NCI-H524 treated with DMSO at 0.1 percent for 48 hours (cell line): Measurements from ENCODE around the gene PANK4.

Source experiments
- DNase-seq: peaks from one replicate; lab custom pipeline; 2025; lab: John Stamatoyannopoulos, UW

Gene PANK4

GRCh38 chr1:2544875-2545640 is 18.7 kb upstream of the PANK4 start:
- DNase-seq, result no peak

DNA sequence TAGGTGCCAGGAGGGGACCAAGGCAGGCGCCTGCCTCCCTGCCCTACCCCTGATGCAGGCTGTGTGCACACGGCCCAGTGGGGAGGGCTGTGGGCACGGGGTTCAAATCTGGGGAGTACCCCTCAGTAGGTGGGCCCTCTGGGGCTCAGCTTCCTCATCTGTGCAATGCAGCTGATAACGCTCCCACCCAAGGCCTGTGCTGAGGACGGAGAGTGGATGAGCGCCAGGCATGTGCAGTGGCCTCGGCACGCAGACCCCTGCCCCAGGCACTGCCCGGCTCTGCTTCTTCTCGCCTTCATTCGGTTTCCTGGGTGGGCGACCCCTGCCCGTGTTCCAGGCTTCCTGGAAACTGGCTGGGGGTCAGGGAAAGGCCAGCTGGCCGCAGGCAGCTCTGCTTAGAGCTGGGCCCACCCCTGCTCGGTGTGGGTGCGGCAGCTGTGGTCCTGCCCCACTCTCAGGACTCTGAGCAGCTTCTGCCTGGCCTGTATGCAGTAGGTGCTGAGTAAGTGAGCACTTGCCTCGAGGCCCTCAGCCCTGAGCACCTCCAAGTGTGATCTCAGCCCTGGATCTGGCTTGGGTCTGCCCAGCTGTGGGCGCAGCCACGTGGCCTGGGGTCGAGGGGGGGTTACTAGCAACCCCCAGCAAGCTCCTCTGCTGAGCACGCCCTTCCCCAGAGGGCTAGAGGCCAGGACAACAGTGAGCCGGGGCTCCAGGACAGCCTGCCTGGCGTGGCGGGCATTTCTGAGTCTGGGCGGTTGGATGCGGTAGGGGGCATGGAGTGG is 17.9 kb upstream of the PANK4 start:
- no peak for DNase-seq

- no peak for DNase-seq
These were observed 17.2 kb upstream of the PANK4 start for GRCh38 chr1:2543543-2544092.

- no peak for DNase-seq
These were observed 16.0 kb upstream of the PANK4 start for GRCh38 chr1:2542246-2542915.

- DNase-seq, result no peak
These were observed 15.3 kb upstream of the PANK4 start for GRCh38 chr1:2541619-2542245.

DNA sequence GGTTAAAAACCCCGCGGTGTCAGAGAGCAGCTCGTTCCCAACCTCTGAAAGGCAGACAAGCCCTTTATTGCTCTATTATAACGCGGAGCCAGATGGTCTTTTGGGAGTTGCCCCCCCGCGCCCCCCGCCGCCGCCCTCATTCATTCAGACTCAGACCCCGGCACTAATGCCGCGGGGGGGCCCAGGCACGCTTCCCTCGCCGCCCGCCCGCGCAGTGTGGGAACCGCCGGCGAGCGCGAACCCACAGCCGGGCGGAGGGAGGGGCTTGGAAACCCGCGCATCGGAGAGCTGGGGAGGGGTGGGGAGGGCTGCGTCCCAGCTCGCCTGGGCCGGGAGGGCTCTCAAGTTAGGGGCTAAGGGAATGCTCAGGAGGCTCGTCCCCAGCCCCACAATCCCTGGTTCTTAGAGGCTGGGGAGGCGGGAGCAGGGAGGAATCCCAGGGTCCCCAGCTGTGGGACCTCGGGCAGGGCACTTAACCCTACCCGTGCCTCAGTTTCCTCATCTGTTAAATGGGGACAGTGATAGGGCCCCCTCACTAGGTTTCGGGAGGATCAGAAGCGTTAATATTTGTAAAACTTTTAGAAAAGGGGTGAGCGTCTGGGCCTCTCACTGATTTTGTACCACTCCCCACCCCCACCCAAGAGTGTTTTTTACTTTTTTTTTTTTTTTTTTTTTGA is 14.6 kb upstream of the PANK4 start:
- no peak for DNase-seq

GRCh38 chr1:2539312-2539907 is 13.0 kb upstream of the PANK4 start:
- DNase-seq, result no peak

GRCh38 chr1:2538872-2539271 is 12.5 kb upstream of the PANK4 start:
- DNase-seq, result no peak

- DNase-seq, result no peak
These were observed 12.0 kb upstream of the PANK4 start for GRCh38 chr1:2538376-2538775.

- no peak for DNase-seq
These were observed 11.4 kb upstream of the PANK4 start for GRCh38 chr1:2537784-2538115.

DNA sequence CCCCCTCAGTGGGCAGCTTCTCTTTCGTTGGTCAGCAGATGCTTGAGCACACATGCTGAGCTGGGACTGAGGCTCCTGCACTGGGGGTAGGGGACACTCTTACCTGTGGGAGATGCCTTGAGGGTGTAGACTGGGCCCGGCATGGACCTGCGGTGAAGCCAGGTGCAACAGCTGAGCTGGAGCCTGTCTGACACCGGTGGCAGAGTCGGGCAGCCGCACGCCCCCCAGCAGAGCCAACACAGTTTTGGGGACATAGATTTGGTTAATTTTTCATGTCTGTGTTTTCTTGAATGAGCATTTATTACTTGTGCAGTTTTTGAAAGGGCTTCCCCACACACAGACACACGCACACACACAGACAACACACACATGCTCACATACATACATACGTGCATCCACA is 9.6 kb upstream of the PANK4 start:
- DNase-seq, result no peak

- no peak for DNase-seq
These were observed 9.1 kb upstream of the PANK4 start for GRCh38 chr1:2535455-2535854.

DNA sequence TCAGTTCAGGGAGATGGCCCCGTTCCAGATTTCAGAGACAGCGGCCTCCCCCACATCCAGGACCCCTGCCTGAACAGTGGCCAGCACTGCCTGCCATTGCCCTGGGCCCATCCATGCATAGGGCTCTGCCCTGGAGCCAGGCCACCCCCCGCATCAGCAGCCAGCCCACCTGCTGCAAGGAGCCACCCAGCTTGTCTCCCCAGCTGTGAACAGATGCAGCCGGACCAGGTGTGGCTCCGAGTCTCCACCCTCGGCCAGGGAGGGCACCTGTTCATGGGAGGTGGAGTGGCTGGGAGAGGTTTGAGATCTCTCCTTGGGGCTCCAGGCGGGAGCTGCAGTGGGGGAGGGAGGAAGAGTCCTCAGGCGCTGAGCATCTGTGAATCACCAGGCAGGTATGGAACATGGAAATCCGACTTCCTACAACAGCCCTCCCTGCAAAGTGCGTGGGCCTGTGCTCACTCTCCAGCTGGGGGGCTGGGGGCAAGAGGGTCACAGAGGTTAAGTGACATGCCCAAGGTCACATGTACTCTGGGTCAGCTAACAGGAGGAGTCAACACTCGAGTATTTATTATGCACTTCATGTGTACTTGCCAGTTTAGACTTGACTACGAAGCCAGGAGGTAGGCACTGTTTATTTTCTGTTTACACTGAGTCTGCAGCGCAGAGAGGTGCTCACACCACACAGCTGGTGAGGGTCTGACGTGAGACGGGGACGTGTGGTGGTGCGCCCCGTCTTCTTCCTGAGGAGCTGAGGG is 8.5 kb upstream of the PANK4 start:
- DNase-seq, result no peak

DNA sequence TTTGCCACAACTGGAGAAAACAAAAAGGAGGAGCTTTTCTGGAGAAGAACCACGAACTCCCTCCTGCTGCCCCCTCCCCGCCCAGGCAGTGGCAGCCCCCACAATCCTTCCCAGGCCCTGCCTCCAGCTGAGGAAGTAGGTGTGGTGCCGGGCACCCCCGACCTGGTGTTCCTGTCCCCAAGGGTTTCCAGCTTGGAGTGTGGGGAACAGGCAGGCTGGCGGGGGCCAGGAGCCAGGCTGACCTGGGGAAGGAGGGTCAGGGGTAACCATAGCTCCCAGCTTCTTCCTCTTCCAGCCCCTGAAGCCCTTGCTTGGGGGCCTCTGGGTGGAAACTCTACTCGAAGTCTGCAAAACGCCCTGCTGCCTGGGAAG is 7.9 kb upstream of the PANK4 start:
- no peak for DNase-seq

DNA sequence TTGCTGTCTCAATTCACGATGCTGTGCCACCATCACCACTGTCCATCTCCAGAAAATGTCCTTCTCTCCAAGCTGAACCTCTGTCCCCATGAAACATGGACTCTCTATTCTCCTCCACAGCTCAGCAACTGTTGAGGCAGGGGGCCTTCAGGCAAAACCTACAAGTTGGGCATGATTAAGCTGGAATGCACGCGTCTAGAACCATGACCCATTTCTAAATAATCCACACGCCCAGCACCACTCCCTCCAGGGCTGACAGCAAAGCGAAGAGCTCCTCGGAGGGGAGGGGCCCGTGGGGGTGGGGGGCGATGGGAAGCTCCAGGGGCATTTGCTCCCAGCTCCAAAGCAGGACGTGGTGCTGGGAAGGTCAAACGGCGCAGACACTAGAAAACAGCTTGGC is 7.0 kb upstream of the PANK4 start:
- DNase-seq, result no peak

DNA sequence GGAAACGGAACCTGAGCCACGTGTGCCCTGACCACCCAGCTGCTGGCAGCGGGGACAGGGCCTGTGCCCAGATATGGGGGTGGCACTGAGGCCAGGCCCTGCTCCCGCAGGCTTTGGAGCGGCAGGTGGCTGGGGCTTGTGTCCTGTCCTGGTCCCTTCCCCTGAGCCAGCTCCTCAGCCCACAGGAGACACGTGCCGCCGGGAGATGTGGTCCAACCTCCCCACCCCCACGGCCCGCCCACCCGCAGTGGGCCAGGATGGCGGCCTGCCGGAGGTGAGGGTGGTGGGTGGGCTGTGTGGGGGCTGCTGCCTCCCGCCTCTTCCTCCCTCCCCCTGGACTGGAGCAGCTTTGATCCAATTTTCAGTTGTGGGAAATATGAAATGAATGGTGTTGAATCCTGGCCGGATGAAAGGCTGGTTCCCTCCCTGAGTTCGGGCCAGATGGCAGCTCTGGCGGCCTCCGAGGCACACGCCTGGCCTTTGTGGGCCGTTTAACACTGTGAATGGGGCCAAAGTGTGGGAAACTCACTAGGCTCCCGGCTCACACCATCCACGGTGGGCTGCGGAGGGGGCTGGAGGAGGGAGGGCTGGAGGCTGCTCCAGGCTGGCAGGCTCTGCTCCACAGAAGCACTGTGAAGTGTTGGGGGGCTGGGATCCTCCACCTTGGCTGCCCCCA is 6.2 kb upstream of the PANK4 start:
- no peak for DNase-seq

- DNase-seq, result no peak
These were observed 4.3 kb upstream of the PANK4 start for GRCh38 chr1:2530513-2531361.

DNA sequence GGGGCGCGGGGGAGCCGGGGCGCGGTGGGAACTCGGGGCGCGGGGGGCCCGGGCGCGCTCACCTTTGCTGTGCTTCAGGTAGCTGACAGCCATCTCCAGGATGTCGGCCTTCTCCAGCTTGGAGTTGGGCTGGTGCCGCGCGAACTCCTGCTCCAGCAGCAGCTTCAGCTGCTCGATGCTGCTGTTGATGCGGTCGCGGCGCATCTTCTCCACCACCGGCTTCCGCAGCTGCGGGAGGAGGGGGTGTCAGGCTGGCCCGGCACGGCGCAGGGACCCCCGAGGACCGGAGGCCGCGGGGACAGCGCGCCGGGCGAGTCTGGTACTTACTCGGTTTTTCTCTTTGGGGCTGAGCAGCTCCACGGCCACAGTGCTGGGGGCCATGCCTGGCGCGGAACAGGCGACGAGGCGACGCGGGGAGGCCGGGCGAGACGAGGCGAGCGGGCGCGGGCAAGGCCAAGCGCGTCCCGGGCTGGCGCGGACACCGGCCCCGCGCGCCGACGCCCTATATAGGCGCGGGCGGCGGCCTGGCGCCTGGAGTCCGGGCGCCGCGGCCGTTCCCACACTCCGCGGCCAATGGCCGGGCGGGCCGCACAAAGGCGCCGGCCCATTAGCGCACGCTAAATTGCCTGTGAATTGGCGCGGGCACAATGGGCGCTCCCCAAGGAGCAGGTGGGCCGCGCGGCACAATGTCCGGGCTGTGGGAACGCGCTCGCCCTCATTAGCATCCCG is 3.6 kb upstream of the PANK4 start, which contains the start of gene HES5:
Gene HES5, minus strand, starts transcription at position 480 of the 729 bp plus-strand sequence. Its CDS starts 99 bp downstream, at position 381.
- no peak for DNase-seq
